Measurements from ENCODE around the gene EDDM3A.

Gene EDDM3A

DNA sequence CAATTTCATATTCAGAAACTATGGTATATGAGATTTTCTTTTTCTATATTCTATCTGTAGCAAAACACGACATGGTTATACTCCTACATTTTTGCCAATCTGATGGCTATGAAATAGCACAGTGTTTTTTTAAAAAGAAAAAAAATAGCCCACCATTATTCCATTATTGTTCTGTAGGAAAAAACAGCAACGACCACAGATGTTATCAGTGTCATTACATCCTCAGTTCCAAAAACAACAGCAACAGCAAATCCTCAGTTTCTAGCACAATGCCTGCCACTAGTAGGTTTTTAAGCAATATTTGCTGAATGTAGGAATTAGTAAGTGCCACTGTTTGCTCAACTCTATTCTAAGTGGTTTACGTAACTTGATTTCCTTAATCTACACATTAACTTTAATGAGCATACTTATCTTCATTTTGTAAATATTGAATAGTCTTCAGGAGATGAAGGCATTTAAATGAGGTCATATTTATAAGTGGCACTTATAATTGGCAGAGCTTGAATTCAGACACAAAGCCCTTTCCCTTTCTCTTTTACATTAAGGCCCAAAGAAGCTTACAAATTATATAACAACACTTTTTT is 43.6 kb downstream of the EDDM3A start:
- DNase-seq (ENCODE audit: low spot score): no peak

DNA sequence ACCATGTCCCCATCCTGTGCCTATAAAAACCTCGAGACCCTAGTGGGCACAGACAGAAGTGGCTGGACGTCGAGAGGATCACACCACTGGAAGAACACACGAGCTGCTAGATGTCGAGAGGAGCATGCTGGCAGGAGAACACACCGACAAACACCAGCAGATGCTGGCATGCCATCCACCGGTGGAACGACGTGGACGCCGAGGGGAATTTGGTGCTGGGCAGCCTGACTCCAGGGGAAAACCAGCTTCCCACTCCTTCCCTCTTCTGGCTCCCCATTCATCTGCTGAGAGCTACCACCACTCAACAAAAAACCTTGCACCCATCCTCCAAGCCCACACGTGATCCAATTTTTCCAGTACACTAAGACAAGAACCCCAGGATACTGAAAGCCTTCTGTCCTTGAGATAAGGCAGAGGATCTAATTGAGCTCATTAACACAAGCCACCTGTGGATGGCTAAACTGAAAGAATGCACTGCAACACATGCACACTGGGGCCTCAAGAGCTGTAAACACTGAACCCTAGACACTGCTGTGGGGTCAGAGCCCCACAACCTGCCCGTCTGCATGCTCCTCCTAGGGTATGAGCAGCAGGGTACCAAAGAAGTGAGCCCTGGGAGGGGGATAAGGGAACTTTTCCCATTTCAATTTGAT is 44.9 kb downstream of the EDDM3A start:
- DNase-seq (ENCODE audit: low spot score): no peak

DNA sequence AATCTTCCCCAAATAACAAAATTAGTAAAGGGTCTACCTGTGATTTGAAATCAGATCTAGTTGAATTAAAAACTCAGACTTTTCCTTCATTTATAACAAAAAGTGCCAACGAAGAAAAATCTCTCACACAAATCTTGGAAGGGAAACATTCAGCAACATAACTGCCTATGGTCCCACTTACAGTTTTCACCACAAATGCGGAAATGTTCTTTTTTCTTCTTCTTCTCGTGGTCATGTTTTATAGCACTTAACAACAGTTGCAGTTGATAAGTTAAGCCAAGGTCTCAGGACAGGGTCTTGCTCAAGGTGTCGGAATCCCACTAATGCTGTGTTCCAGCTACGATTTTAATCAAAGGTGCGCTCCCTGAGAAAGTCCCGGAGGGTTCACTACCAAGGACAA is 45.5 kb downstream of the EDDM3A start:
- no peak for DNase-seq (ENCODE audit: low spot score)

DNA sequence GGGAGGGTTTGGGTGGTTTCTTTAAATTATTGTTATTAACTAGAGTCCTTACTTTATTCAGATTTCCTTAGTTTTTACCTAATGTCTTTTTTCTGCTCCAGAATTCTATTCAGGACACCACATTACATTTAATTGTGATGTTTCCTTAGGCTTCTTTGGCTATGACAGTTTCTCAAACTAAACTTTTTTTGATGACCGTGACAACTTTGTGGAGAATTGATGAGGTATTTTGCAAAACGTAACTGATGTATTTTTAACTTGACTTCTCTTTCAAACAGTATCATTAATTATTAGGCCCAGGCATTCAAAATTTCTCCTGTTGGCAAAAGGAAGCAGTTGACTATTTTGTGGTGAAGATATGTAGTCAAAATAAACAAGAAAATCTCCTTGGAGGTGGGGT is 45.9 kb downstream of the EDDM3A start:
- DNase-seq (ENCODE audit: low spot score): no peak

DNA sequence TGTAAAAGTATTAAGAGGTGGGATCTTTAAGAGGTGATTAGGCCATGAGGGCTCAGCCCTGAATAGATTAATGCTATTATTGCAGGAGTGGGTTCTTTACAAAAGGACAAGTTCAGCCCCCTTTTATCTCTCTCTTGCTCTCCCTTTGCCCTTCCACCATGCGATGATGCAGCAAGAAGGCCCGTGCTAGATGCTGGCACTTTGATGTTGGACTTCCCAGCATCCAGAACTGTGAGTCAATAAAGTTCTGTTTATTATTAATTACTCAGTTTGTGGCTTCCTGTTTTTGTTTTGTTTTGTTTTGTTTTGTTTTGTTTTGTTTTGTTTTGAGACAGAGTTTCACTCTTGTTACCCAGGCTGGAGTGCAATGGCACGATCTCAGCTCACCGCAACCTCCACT is 46.9 kb downstream of the EDDM3A start:
- DNase-seq (ENCODE audit: low spot score): no peak

DNA sequence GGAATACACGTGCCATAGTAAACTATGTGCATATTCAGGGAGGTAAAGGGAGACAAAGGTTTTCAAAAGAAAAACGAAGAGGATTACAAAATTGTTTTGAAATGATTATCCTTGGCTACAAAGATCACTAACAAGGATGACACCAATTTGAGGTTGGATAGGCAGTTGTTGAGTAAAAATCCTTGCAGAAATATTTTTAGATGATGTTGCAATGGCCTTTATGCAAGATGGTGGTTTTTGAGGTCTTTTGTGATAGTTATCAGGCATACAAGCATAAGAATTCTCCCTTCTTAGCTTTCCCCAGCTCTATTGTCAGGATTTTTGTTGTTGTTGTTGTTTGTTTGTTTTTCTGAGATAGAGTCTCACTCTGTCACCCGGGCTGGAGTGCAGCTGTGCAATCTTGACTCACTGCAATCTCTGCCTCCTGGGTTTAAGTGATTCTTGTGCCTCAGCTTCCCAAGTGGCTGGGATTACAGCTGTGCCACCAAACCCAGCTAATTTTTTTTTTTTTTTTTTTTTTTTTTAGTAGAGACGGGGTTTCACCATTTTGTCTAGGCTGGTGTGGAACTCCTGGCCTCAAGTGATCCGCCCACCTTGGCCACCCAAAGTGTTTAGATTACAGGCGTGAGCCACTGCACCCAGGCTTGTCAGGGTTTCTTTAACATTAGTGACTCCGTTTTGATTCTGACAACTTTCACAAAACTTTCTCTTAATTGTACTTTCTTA is 49.1 kb downstream of the EDDM3A start:
- no peak for DNase-seq (ENCODE audit: low spot score)

DNA sequence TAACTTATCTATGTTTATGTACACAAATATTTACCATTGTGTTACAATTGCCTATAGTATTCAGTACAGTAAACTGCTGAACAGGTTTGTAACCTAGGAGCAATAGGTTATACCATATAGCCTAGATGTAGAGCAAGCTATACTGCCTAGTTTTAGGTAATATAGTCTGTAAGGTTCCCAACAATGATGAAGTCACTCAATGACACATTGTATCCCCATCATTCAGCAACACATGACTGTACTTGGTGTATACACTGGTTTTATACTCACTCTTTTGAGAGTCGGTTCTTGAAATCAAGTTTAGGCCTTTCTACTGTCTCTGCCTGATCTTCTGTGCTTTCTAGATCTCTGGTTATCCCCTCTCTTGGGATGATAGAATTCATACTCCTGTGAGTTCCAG is 51.5 kb downstream of the EDDM3A start:
- DNase-seq (ENCODE audit: low spot score): no peak

All from cerebellar cortex (tissue), 1 donor.